CD14-positive monocyte (primary cell): ENCODE measurements around the gene IMMP2L. TPM values are rescaled to one million over a fixed set of nuclear protein-coding genes. Genes with fewer than 3 reads are reported as not detected.

Experiments used
- DNase-seq, 3 donors: peaks; one replicate each; pipeline ENCODE4 v3.0.0-alpha.2; 2011 to 2022
- H2AFZ ChIP-seq: 2 replicates; pipeline ENCODE4 v1.6.0; 2012; ENCODE audit warnings: mild to moderate bottlenecking, low read depth, low read length, inconsistent platforms; ENCODE audit not compliant: insufficient read depth, poor library complexity, severe bottlenecking
- H3K27ac ChIP-seq, 2 donors: 1 replicate in 1 of 2; 2 replicates in 1 of 2; pipeline ENCODE4 v1.5.1; 2012 to 2013; ENCODE audit warnings: low read length in 2 of 2, control low read depth in 1 of 2, inconsistent platforms in 1 of 2, low read depth in 1 of 2, mild to moderate bottlenecking in 1 of 2
- H3K27me3 ChIP-seq, 2 donors: one replicate each; pipeline versions ENCODE4 v1.6.0 to v1.6.1; 2011 to 2013; ENCODE audit warnings: low read length in 2 of 2; ENCODE audit not compliant: control insufficient read depth in 2 of 2, insufficient read depth in 2 of 2
- H3K36me3 ChIP-seq, 2 donors: replicated peaks in 1 of 2; 1 replicate in 1 of 2; 2 replicates in 1 of 2; pipeline versions ENCODE4 v1.5.1 to v1.6.1; 2012 to 2013; ENCODE audit warnings: low read length in 2 of 2, control low read depth in 1 of 2, inconsistent platforms in 1 of 2, mild to moderate bottlenecking in 1 of 2; ENCODE audit not compliant: insufficient read depth in 2 of 2, control insufficient read depth in 1 of 2
- H3K4me1 ChIP-seq, 2 donors: 1 replicate in 1 of 2; 2 replicates in 1 of 2; pipeline versions ENCODE4 v1.5.1 to v1.6.1; 2012 to 2013; ENCODE audit warnings: low read length in 2 of 2, control low read depth in 1 of 2, inconsistent platforms in 1 of 2, mild to moderate bottlenecking in 1 of 2, moderate library complexity in 1 of 2; ENCODE audit not compliant: insufficient read depth in 2 of 2, control insufficient read depth in 1 of 2
- H3K4me2 ChIP-seq: replicated peaks from 2 replicates; pipeline ENCODE3; 2012; ENCODE audit warnings: low read length, moderate library complexity, mild to moderate bottlenecking; ENCODE audit not compliant: poor library complexity, severe bottlenecking; ENCODE audit errors: extremely low read depth
- H3K4me3 ChIP-seq, 3 experiments: fragments of 200-600 bp in 1 of 3; sonication (generic) in 1 of 3; replicated peaks in 1 of 3; 1 replicate in 2 of 3; 2 replicates in 1 of 3; pipeline ENCODE4 v1.5.1; 2011 to 2013; ENCODE audit warnings: low read length in 3 of 3, mild to moderate bottlenecking in 3 of 3, control low read depth in 2 of 3, low read depth in 2 of 3, inconsistent platforms in 1 of 3, moderate library complexity in 1 of 3
- H3K79me2 ChIP-seq: 2 replicates; pipeline ENCODE4 v1.6.0; 2012; ENCODE audit warnings: mild to moderate bottlenecking, control low read depth, inconsistent platforms, low read length, moderate library complexity; ENCODE audit not compliant: insufficient read depth
- H3K9ac ChIP-seq: 2 replicates; pipeline ENCODE4 v1.6.0; 2017; ENCODE audit warnings: low read length, mild to moderate bottlenecking; ENCODE audit not compliant: insufficient read depth, poor library complexity, severe bottlenecking
- H3K9me3 ChIP-seq, 2 donors: replicated peaks in 1 of 2; 1 replicate in 1 of 2; 2 replicates in 1 of 2; pipeline versions ENCODE4 v1.5.1 to v1.6.1; 2012 to 2013; ENCODE audit warnings: low read length in 2 of 2, control low read depth in 1 of 2; ENCODE audit not compliant: control insufficient read depth in 1 of 2, insufficient read depth in 1 of 2
- H4K20me1 ChIP-seq: 2 replicates; pipeline ENCODE4 v1.6.0; 2012; ENCODE audit warnings: mild to moderate bottlenecking, low read length, control low read depth, moderate library complexity; ENCODE audit not compliant: insufficient read depth
- H3K27ac Mint-ChIP-seq, 7 donors: one replicate each; pipeline ENCODE4 v1.8.0; 2020; ENCODE audit warnings: mild to moderate bottlenecking in 7 of 7, mixed read lengths in 7 of 7, moderate library complexity in 6 of 7, inconsistent platforms in 2 of 7
- H3K27me3 Mint-ChIP-seq, 3 donors: one replicate each; pipeline ENCODE4 v1.8.0; 2021 to 2022; ENCODE audit warnings: low read depth in 3 of 3, mild to moderate bottlenecking in 3 of 3, mixed read lengths in 3 of 3, moderate library complexity in 3 of 3, inconsistent platforms in 1 of 3
- H3K36me3 Mint-ChIP-seq, 2 donors: one replicate each; pipeline ENCODE4 v1.8.0; 2020; ENCODE audit warnings: mixed read lengths in 2 of 2, inconsistent platforms in 1 of 2, mild to moderate bottlenecking in 1 of 2
- H3K4me1 Mint-ChIP-seq: one replicate; pipeline ENCODE4 v1.8.0; 2020; ENCODE audit warnings: mild to moderate bottlenecking, mixed read lengths
- H3K4me3 Mint-ChIP-seq, 2 donors: one replicate each; pipeline ENCODE4 v1.8.0; 2020; ENCODE audit warnings: mild to moderate bottlenecking in 2 of 2, mixed read lengths in 2 of 2, moderate library complexity in 1 of 2
- H3K9me3 Mint-ChIP-seq, 7 donors: one replicate each; pipeline ENCODE4 v1.8.0; 2020 to 2022; ENCODE audit warnings: mixed read lengths in 7 of 7, mild to moderate bottlenecking in 6 of 7, moderate library complexity in 6 of 7, inconsistent platforms in 2 of 7
- WGBS: methylation state at CpG from one replicate; pipeline ENCODE4 v1.1.5; 2013; ENCODE audit warnings: missing lambda C conversion rate; ENCODE audit not compliant: insufficient coverage; 5-methylcytosine and 5-hydroxymethylcytosine counted together
- intact Hi-C, 2 donors: fragments of 100-400 bp; cut with micrococcal nuclease; formaldehyde crosslinking; loops; one replicate each; pipeline versions ENCODE4 v1.15.0 to v1.15.1; 2023
- polyA plus RNA-seq, 3 donors: library from polyadenylated mRNA; depleted of rRNA in 1 of 3; unstranded in 2 of 3; stranded (reverse) in 1 of 3; fragments of 300-500 nt in 2 of 3; fragments of >200 nt in 1 of 3; fragmentation: Illumina TruSeq in 2 of 3; gene quantifications; 1 replicate in 2 of 3; 2 replicates in 1 of 3; pipeline ENCODE4 v1.2.3, GENCODE V29; 2012 to 2021
- TF ChIP-seq, protein P1 (sequence below): fragments of 200-600 bp; IDR thresholded peaks from one replicate; pipeline ENCODE4 v1.8.0; 2022; ENCODE audit warnings: antibody characterized with exemption, mild to moderate bottlenecking

Gene IMMP2L
- polyA plus RNA-seq, 3 donors: 1.9 to 6.4 (median 6.2) TPM

- H3K27me3 ChIP-seq: no peaks in the 10 kb centered on the region
- TF ChIP-seq, protein P1, sequence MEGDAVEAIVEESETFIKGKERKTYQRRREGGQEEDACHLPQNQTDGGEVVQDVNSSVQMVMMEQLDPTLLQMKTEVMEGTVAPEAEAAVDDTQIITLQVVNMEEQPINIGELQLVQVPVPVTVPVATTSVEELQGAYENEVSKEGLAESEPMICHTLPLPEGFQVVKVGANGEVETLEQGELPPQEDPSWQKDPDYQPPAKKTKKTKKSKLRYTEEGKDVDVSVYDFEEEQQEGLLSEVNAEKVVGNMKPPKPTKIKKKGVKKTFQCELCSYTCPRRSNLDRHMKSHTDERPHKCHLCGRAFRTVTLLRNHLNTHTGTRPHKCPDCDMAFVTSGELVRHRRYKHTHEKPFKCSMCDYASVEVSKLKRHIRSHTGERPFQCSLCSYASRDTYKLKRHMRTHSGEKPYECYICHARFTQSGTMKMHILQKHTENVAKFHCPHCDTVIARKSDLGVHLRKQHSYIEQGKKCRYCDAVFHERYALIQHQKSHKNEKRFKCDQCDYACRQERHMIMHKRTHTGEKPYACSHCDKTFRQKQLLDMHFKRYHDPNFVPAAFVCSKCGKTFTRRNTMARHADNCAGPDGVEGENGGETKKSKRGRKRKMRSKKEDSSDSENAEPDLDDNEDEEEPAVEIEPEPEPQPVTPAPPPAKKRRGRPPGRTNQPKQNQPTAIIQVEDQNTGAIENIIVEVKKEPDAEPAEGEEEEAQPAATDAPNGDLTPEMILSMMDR: no peak
- no peak for DNase-seq
- no peak overlapping the region for H3K27ac Mint-ChIP-seq
- H3K4me3 Mint-ChIP-seq: no peak overlapping the region
- no peaks in the 10 kb centered on the region for H3K27me3 Mint-ChIP-seq
- no peaks in the 10 kb centered on the region for H3K4me1 ChIP-seq
- H2AFZ ChIP-seq: no peak overlapping the region
- H3K9me3 Mint-ChIP-seq: peaks cover 0 to 2% (median 0%) of the 10 kb centered on the region in 7 donors
- H3K4me3 ChIP-seq: no peak overlapping the region
- no peak overlapping the region for H3K27ac ChIP-seq
- no peaks in the 10 kb centered on the region for H3K36me3 Mint-ChIP-seq
- no peaks in the 10 kb centered on the region for H4K20me1 ChIP-seq
- no peaks in the 10 kb centered on the region for H3K9me3 ChIP-seq
- H3K4me2 ChIP-seq: no peak overlapping the region
- no peaks in the 10 kb centered on the region for H3K4me1 Mint-ChIP-seq
- H3K79me2 ChIP-seq: no peaks in the 10 kb centered on the region
- intact Hi-C loops: no loop called here
- no peaks in the 10 kb centered on the region for H3K36me3 ChIP-seq
- H3K9ac ChIP-seq: no peak overlapping the region
Observed at GRCh38 chr7:110948280-110948679, 614.0 kb downstream of the IMMP2L start.

- Mint-ChIP-seq H3K4me3 (no peak overlapping the region), H3K4me1 (no peaks in the 10 kb centered on the region), H3K36me3 (no peaks in the 10 kb centered on the region), H3K9me3 (peaks cover 0 to 2% (median 0%) of the 10 kb centered on the region in 7 donors), H3K27me3 (no peaks in the 10 kb centered on the region), H3K27ac (no peak overlapping the region)
- no peaks in the 10 kb centered on the region for H4K20me1 ChIP-seq
- H3K36me3 ChIP-seq: no peaks in the 10 kb centered on the region
- H3K4me2 ChIP-seq: no peak overlapping the region
- no peak overlapping the region for H3K4me3 ChIP-seq
- H2AFZ ChIP-seq: no peak overlapping the region
- H3K27ac ChIP-seq: no peak overlapping the region
- intact Hi-C loops: no loop called here
- DNase-seq: no peak
- no peaks in the 10 kb centered on the region for H3K9me3 ChIP-seq
- no peaks in the 10 kb centered on the region for H3K79me2 ChIP-seq
- TF ChIP-seq, protein P1: no peak
- no peaks in the 10 kb centered on the region for H3K4me1 ChIP-seq
- H3K9ac ChIP-seq: no peak overlapping the region
- no peaks in the 10 kb centered on the region for H3K27me3 ChIP-seq
- no CpG with 5 or more reads among the region's 3 CpGs for WGBS
Observed at GRCh38 chr7:110947408-110947807, 614.9 kb downstream of the IMMP2L start.
